ENCODE measurements around the gene CA6.

CA6 gene

DNA sequence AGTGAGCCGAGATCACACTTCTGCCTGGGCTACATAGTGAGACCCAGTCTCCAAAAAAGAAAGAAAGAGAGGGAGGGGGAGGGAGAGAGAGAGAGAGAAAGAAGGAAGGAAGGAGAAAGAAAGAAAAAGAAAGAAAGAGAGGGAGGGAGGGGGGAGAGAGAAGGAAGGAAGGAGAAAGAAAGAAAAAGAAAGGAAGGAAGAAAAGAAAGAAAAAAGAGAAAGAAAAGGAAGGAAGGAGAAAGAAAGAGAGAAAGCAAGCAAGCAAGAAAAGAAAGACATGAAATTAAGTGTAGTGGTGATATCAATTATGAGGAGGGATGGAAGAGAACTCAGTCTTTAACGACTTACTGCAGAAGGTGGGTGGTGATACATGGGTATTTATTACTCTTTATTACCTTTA lies 38.5 kb downstream of the CA6 start:
- Histone ChIP-seq H3K4me3 (replicated peaks; ENCODE audit: low read depth, low read length) (no peak overlapping the region), H3K27me3 (replicated peaks; ENCODE audit: control insufficient read depth, insufficient read depth, low read length) (no peaks in the 10 kb centered on the region; the same call in 1 of the 2 replicates), H3K36me3 (ENCODE audit: control insufficient read depth, insufficient read depth, low read length) (no peaks in the 10 kb centered on the region)
- DNase-seq (ENCODE audit: extremely low read depth, insufficient read length) = no peak
- TF ChIP-seq, protein P1, sequence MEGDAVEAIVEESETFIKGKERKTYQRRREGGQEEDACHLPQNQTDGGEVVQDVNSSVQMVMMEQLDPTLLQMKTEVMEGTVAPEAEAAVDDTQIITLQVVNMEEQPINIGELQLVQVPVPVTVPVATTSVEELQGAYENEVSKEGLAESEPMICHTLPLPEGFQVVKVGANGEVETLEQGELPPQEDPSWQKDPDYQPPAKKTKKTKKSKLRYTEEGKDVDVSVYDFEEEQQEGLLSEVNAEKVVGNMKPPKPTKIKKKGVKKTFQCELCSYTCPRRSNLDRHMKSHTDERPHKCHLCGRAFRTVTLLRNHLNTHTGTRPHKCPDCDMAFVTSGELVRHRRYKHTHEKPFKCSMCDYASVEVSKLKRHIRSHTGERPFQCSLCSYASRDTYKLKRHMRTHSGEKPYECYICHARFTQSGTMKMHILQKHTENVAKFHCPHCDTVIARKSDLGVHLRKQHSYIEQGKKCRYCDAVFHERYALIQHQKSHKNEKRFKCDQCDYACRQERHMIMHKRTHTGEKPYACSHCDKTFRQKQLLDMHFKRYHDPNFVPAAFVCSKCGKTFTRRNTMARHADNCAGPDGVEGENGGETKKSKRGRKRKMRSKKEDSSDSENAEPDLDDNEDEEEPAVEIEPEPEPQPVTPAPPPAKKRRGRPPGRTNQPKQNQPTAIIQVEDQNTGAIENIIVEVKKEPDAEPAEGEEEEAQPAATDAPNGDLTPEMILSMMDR (IDR thresholded peaks at IDR 0.05; ENCODE audit: insufficient read depth, low read length, poor library complexity, severe bottlenecking) = no peak

DNA sequence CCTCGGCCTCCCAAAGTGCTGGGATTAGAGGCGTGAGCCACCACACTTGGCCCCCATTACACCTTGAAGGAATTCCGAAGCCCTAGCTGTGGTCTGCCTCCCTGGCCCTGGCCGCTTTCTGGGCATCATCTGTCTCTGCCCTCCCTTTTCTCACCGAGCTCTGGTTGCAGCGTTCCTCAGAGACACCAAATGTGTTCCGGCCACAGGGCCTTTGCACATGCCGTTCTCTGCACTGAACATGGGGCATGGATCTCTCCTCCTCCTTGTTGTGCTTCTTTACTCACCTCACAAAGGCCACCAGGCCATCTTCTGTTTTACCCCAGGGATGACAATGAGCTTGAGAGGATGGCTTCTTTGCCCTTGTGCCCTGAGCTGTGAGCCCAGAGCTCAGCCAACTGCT lies 39.3 kb downstream of the CA6 start:
- H3K4me3 ChIP-seq (replicated peaks; ENCODE audit: low read depth, low read length) = no peak overlapping the region
- DNase-seq (ENCODE audit: extremely low read depth, insufficient read length) = no peak
- no peaks in the 10 kb centered on the region; the same call in 1 of the 2 replicates for H3K27me3 ChIP-seq (replicated peaks; ENCODE audit: control insufficient read depth, insufficient read depth, low read length)
- no peaks in the 10 kb centered on the region for H3K36me3 ChIP-seq (ENCODE audit: control insufficient read depth, insufficient read depth, low read length)
- TF ChIP-seq, protein P1 (IDR thresholded peaks at IDR 0.05; ENCODE audit: insufficient read depth, low read length, poor library complexity, severe bottlenecking) = no peak

DNA sequence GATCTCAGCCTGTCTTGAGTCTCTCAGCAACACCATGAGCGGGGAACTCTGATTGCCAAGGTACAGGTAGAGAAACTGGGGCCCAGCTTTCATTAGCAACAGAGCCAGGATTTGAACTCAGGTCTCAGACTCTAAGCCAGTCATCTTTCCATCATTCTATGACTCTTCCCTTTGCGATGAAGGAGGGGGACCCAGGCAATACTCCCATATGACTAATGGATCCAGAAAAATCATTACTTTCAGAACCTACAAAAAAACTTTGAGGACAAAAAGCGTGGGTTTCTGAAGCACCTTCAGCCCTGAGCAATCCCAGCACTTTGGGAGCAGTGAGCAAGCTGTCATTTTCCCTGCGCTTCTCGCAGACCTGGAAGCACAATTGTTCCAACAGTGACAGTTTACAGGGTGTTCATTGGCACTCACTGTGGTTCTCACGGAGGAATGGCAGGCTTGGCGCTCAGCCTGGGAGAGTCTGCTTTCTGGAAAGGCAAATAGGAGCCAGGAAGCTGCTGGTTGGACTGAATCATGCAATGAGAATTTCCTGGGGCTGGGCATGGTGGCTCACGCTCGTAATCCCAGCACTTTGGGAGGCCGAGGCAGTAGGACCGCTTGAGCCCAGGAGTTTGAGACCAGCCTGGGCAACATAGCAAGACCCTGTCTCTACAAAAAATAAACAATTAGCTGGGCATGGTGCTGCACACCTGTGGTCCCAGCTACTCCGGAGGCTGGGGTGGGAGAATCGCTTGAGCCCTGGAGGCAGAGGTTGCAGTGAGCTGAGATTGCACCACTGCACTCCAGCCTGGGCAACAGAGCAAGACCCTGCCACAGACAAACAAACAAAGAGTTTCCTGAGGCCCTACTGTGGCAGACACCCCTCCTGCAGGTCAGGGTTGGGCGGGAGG lies 40.5 kb downstream of the CA6 start:
- TF ChIP-seq, protein P1 (IDR thresholded peaks at IDR 0.05; ENCODE audit: insufficient read depth, low read length, poor library complexity, severe bottlenecking) = no peak
- no peak for DNase-seq (ENCODE audit: extremely low read depth, insufficient read length)
- no peak overlapping the region for H3K4me3 ChIP-seq (replicated peaks; ENCODE audit: low read depth, low read length)
- no peaks in the 10 kb centered on the region for H3K36me3 ChIP-seq (ENCODE audit: control insufficient read depth, insufficient read depth, low read length)
- H3K27me3 ChIP-seq (replicated peaks; ENCODE audit: control insufficient read depth, insufficient read depth, low read length) = no peaks in the 10 kb centered on the region; the same call in 1 of the 2 replicates

DNA sequence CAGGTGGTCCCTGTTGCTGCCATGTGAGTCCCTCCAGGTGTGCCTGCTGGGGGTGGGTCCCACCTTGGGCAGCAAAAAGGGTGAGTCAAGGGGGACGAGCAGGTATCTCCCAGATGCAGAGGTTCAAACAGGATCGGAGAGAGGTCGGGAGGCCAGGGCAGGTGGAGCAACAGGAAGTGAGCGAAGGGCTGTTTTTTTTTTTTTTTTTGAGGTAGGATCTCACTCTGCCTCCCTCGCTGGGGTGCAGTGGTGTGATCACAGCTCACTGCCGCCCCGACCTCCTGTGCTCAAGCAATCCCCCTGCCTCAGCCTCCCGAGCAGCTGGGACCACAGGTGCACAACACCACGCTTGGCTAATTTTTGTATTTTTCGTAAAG lies 41.1 kb downstream of the CA6 start:
- no peak for DNase-seq (ENCODE audit: extremely low read depth, insufficient read length)
- Histone ChIP-seq H3K4me3 (replicated peaks; ENCODE audit: low read depth, low read length) (no peak overlapping the region), H3K36me3 (ENCODE audit: control insufficient read depth, insufficient read depth, low read length) (no peaks in the 10 kb centered on the region), H3K27me3 (replicated peaks; ENCODE audit: control insufficient read depth, insufficient read depth, low read length) (no peaks in the 10 kb centered on the region)
- TF ChIP-seq, protein P1 (IDR thresholded peaks at IDR 0.05; ENCODE audit: insufficient read depth, low read length, poor library complexity, severe bottlenecking) = no peak

DNA sequence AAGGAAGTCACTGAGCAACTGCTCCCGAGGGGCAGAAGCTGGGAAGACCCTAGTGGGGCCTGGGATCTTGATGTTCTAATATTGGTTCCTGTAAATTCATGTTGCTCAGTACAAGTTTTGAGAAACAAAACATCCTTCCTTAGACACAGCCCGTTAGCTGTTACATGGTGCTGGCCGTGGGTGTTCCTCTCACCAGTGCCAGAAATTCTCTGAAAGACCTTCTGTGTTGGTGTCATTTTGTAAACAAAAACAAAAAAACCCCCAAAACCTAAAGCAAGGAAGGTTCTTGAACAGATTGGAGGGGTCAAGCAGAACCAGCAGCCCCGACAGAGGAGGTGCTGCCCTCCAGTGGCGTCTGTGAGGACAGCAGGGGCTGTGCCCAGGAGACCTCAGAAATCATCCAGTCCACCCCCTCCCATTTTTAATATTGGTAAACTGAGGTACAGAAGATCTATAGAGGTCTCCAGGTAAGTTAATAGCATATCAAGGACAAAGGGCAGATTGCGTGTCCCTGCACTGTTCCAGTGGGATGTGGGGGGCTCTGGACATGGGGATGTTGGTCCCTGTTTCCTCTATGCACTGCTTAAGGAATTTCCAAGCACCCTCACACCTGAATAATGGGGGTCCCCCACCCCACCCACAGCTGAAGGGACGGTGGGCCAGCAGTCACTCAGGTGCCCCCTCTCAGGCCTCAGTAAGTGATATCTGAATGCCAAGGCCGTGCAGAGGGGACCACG lies 42.4 kb downstream of the CA6 start:
- TF ChIP-seq, protein P1 (IDR thresholded peaks at IDR 0.05; ENCODE audit: insufficient read depth, low read length, poor library complexity, severe bottlenecking) = peak; percentile 92
- DNase-seq (ENCODE audit: extremely low read depth, insufficient read length) = peak; percentile 37
- Histone ChIP-seq H3K27me3 (replicated peaks; ENCODE audit: control insufficient read depth, insufficient read depth, low read length) (no peaks in the 10 kb centered on the region), H3K4me3 (replicated peaks; ENCODE audit: low read depth, low read length) (no peak overlapping the region), H3K36me3 (ENCODE audit: control insufficient read depth, insufficient read depth, low read length) (no peaks in the 10 kb centered on the region)
